Measurements from ENCODE around the gene SLX4.

The SLX4 gene

GRCh38 chr16:3548859-3549258 is 62.5 kb downstream of the SLX4 start:
- no peak for DNase-seq

- no peak for DNase-seq
Measured at GRCh38 chr16:3548445-3548844, 63.0 kb downstream of the SLX4 start.

- no peak for DNase-seq
Measured at GRCh38 chr16:3546986-3547682, 64.3 kb downstream of the SLX4 start.

- DNase-seq = no peak
Measured at GRCh38 chr16:3542601-3543373, 68.6 kb downstream of the SLX4 start.

- no peak for DNase-seq
Measured at GRCh38 chr16:3541527-3542155, 69.8 kb downstream of the SLX4 start.

GRCh38 chr16:3538222-3538621 is 73.2 kb downstream of the SLX4 start:
- DNase-seq = no peak

- peak in 5 of 14 donors; percentile 3 to 30 (median 10) for DNase-seq
Measured at GRCh38 chr16:3536851-3537250, 74.6 kb downstream of the SLX4 start.

- no peak for DNase-seq
Measured at GRCh38 chr16:3536271-3536731, 75.1 kb downstream of the SLX4 start.

GRCh38 chr16:3534126-3534525 is 77.3 kb downstream of the SLX4 start:
- DNase-seq = no peak

- DNase-seq = no peak
Measured at GRCh38 chr16:3532741-3533140, 78.7 kb downstream of the SLX4 start.
